Measurements from ENCODE around the gene TTC3. TPM values are rescaled to one million over a fixed set of nuclear protein-coding genes. Genes with fewer than 3 reads are reported as not detected.

Gene TTC3
- polyA plus RNA-seq, 4 donors: 18.6 to 106 (median 29.0) TPM

GRCh38 chr21:37153935-37154350 lies 80.9 kb downstream of the TTC3 start:
- FAIRE-seq (no peak), DNase-seq (peak; percentile 83 to 90)
- 10 to 58% (median 36%) methylated on average over 9 of the region's 9 CpGs for WGBS, 3 donors
- Histone ChIP-seq H3K4me1 (ENCODE audit: control insufficient read depth in 3 of 3, insufficient read depth in 2 of 3, low read depth in 1 of 3, low read length in 2 of 3) (peaks cover 0 to 12% (median 0%) of the 10 kb centered on the region in 3 donors), H3K27ac (ENCODE audit: low read depth in 1 of 3, low read length in 2 of 3) (peak overlapping the region; percentile 53 to 87 (median 74)), H3K4me3 (ENCODE audit: low read depth in 1 of 3, low read length in 3 of 3) (no peak overlapping the region), H3K27me3 (ENCODE audit: control insufficient read depth in 3 of 3, insufficient read depth in 3 of 3, low read length in 3 of 3) (no peaks in the 10 kb centered on the region), H3K9me3 (ENCODE audit: control insufficient read depth in 2 of 2, insufficient read depth in 1 of 2, low read depth in 1 of 2, low read length in 1 of 2) (no peaks in the 10 kb centered on the region), H3K36me3 (ENCODE audit: control insufficient read depth in 3 of 3, insufficient read depth in 2 of 3, low read depth in 1 of 3, low read length in 3 of 3) (peaks cover 2 to 10% (median 7%) of the 10 kb centered on the region in 3 donors)

GRCh38 chr21:37155186-37155585 lies 82.1 kb downstream of the TTC3 start:
- H3K27me3 ChIP-seq (ENCODE audit: control insufficient read depth in 3 of 3, insufficient read depth in 3 of 3, low read length in 3 of 3): no peaks in the 10 kb centered on the region
- FAIRE-seq (no peak), DNase-seq (no peak)
- H3K36me3 ChIP-seq (ENCODE audit: control insufficient read depth in 3 of 3, insufficient read depth in 2 of 3, low read depth in 1 of 3, low read length in 3 of 3): peaks cover 0 to 12% (median 9%) of the 10 kb centered on the region in 3 donors
- H3K4me3 ChIP-seq (ENCODE audit: low read depth in 1 of 3, low read length in 3 of 3): no peak overlapping the region
- H3K27ac ChIP-seq (ENCODE audit: low read depth in 1 of 3, low read length in 2 of 3): no peak overlapping the region
- 68 to 73% (median 71%) methylated on average over 3 of the region's 3 CpGs for WGBS, 3 donors
- peaks cover 0 to 12% (median 0%) of the 10 kb centered on the region in 3 donors for H3K4me1 ChIP-seq (ENCODE audit: control insufficient read depth in 3 of 3, insufficient read depth in 2 of 3, low read depth in 1 of 3, low read length in 2 of 3)
- no peaks in the 10 kb centered on the region for H3K9me3 ChIP-seq (ENCODE audit: control insufficient read depth in 2 of 2, insufficient read depth in 1 of 2, low read depth in 1 of 2, low read length in 1 of 2)

GRCh38 chr21:37157938-37158337 lies 84.9 kb downstream of the TTC3 start:
- H3K9me3 ChIP-seq (ENCODE audit: control insufficient read depth in 2 of 2, insufficient read depth in 1 of 2, low read depth in 1 of 2, low read length in 1 of 2): no peaks in the 10 kb centered on the region
- H3K4me1 ChIP-seq (ENCODE audit: control insufficient read depth in 3 of 3, insufficient read depth in 2 of 3, low read depth in 1 of 3, low read length in 2 of 3): peaks cover 0 to 12% (median 0%) of the 10 kb centered on the region in 3 donors
- 42 to 61% (median 56%) methylated on average over 3 of the region's 3 CpGs for WGBS, 3 donors
- peaks cover 0 to 17% (median 16%) of the 10 kb centered on the region in 3 donors for H3K36me3 ChIP-seq (ENCODE audit: control insufficient read depth in 3 of 3, insufficient read depth in 2 of 3, low read depth in 1 of 3, low read length in 3 of 3)
- H3K27me3 ChIP-seq (ENCODE audit: control insufficient read depth in 3 of 3, insufficient read depth in 3 of 3, low read length in 3 of 3): no peaks in the 10 kb centered on the region
- H3K27ac ChIP-seq (ENCODE audit: low read depth in 1 of 3, low read length in 2 of 3): no peak overlapping the region
- no peak overlapping the region for H3K4me3 ChIP-seq (ENCODE audit: low read depth in 1 of 3, low read length in 3 of 3)
- no peak for DNase-seq
- FAIRE-seq: no peak

GRCh38 chr21:37159053-37159776 lies 86.2 kb downstream of the TTC3 start:
- peaks cover 0 to 18% (median 18%) of the 10 kb centered on the region in 3 donors for H3K36me3 ChIP-seq (ENCODE audit: control insufficient read depth in 3 of 3, insufficient read depth in 2 of 3, low read depth in 1 of 3, low read length in 3 of 3)
- H3K27me3 ChIP-seq (ENCODE audit: control insufficient read depth in 3 of 3, insufficient read depth in 3 of 3, low read length in 3 of 3): no peaks in the 10 kb centered on the region
- FAIRE-seq (no peak), DNase-seq (peak in 1 of 2 donors; percentile 28)
- H3K4me3 ChIP-seq (ENCODE audit: low read depth in 1 of 3, low read length in 3 of 3): no peak overlapping the region
- peak overlapping the region in 2 of 3 donors; percentile 9 to 44 for H3K27ac ChIP-seq (ENCODE audit: low read depth in 1 of 3, low read length in 2 of 3)
- WGBS, 3 donors: 72 to 86% (median 79%) methylated on average over 8 of the region's 8 CpGs
- no peaks in the 10 kb centered on the region for H3K9me3 ChIP-seq (ENCODE audit: control insufficient read depth in 2 of 2, insufficient read depth in 1 of 2, low read depth in 1 of 2, low read length in 1 of 2)
- H3K4me1 ChIP-seq (ENCODE audit: control insufficient read depth in 3 of 3, insufficient read depth in 2 of 3, low read depth in 1 of 3, low read length in 2 of 3): peaks cover 0 to 3% (median 0%) of the 10 kb centered on the region in 3 donors

- Histone ChIP-seq H3K9me3 (ENCODE audit: control insufficient read depth in 2 of 2, insufficient read depth in 1 of 2, low read depth in 1 of 2, low read length in 1 of 2) (no peaks in the 10 kb centered on the region), H3K4me3 (ENCODE audit: low read depth in 1 of 3, low read length in 3 of 3) (no peak overlapping the region), H3K4me1 (ENCODE audit: control insufficient read depth in 3 of 3, insufficient read depth in 2 of 3, low read depth in 1 of 3, low read length in 2 of 3) (no peaks in the 10 kb centered on the region), H3K27ac (ENCODE audit: low read depth in 1 of 3, low read length in 2 of 3) (peak overlapping the region in 1 of 3 donors; percentile 38), H3K27me3 (ENCODE audit: control insufficient read depth in 3 of 3, insufficient read depth in 3 of 3, low read length in 3 of 3) (no peaks in the 10 kb centered on the region), H3K36me3 (ENCODE audit: control insufficient read depth in 3 of 3, insufficient read depth in 2 of 3, low read depth in 1 of 3, low read length in 3 of 3) (peaks cover 0 to 18% (median 16%) of the 10 kb centered on the region in 3 donors)
- DNase-seq (no peak), FAIRE-seq (peak; percentile 33)
- WGBS, 3 donors: 62 to 75% (median 68%) methylated on average over 1 of the region's 1 CpG
Observed at GRCh38 chr21:37159949-37160348, 86.9 kb downstream of the TTC3 start.

GRCh38 chr21:37164742-37165141 lies 91.7 kb downstream of the TTC3 start:
- Histone ChIP-seq H3K4me1 (ENCODE audit: control insufficient read depth in 3 of 3, insufficient read depth in 2 of 3, low read depth in 1 of 3, low read length in 2 of 3) (no peaks in the 10 kb centered on the region), H3K27ac (ENCODE audit: low read depth in 1 of 3, low read length in 2 of 3) (no peak overlapping the region), H3K9me3 (ENCODE audit: control insufficient read depth in 2 of 2, insufficient read depth in 1 of 2, low read depth in 1 of 2, low read length in 1 of 2) (no peaks in the 10 kb centered on the region), H3K27me3 (ENCODE audit: control insufficient read depth in 3 of 3, insufficient read depth in 3 of 3, low read length in 3 of 3) (no peaks in the 10 kb centered on the region), H3K4me3 (ENCODE audit: low read depth in 1 of 3, low read length in 3 of 3) (no peak overlapping the region), H3K36me3 (ENCODE audit: control insufficient read depth in 3 of 3, insufficient read depth in 2 of 3, low read depth in 1 of 3, low read length in 3 of 3) (peaks cover 2 to 22% (median 8%) of the 10 kb centered on the region in 3 donors)
- no peak for FAIRE-seq
- no peak for DNase-seq

GRCh38 chr21:37165586-37165985 lies 92.5 kb downstream of the TTC3 start:
- Histone ChIP-seq H3K4me3 (ENCODE audit: low read depth in 1 of 3, low read length in 3 of 3) (no peak overlapping the region), H3K9me3 (ENCODE audit: control insufficient read depth in 2 of 2, insufficient read depth in 1 of 2, low read depth in 1 of 2, low read length in 1 of 2) (no peaks in the 10 kb centered on the region), H3K36me3 (ENCODE audit: control insufficient read depth in 3 of 3, insufficient read depth in 2 of 3, low read depth in 1 of 3, low read length in 3 of 3) (peaks cover 2 to 22% (median 8%) of the 10 kb centered on the region in 3 donors), H3K27ac (ENCODE audit: low read depth in 1 of 3, low read length in 2 of 3) (no peak overlapping the region), H3K4me1 (ENCODE audit: control insufficient read depth in 3 of 3, insufficient read depth in 2 of 3, low read depth in 1 of 3, low read length in 2 of 3) (no peaks in the 10 kb centered on the region), H3K27me3 (ENCODE audit: control insufficient read depth in 3 of 3, insufficient read depth in 3 of 3, low read length in 3 of 3) (no peaks in the 10 kb centered on the region)
- FAIRE-seq: no peak
- no peak for DNase-seq
- 75 to 78% (median 76%) methylated on average over 4 of the region's 4 CpGs for WGBS, 3 donors

- no peaks in the 10 kb centered on the region for H3K4me1 ChIP-seq (ENCODE audit: control insufficient read depth in 3 of 3, insufficient read depth in 2 of 3, low read depth in 1 of 3, low read length in 2 of 3)
- no peak for FAIRE-seq
- H3K4me3 ChIP-seq (ENCODE audit: low read depth in 1 of 3, low read length in 3 of 3): no peak overlapping the region
- peak; percentile 20 to 55 for DNase-seq
- H3K36me3 ChIP-seq (ENCODE audit: control insufficient read depth in 3 of 3, insufficient read depth in 2 of 3, low read depth in 1 of 3, low read length in 3 of 3): peaks cover 2 to 17% (median 5%) of the 10 kb centered on the region in 3 donors
- WGBS, 3 donors: 34 to 63% (median 34%) methylated on average over 3 of the region's 3 CpGs
- no peaks in the 10 kb centered on the region for H3K27me3 ChIP-seq (ENCODE audit: control insufficient read depth in 3 of 3, insufficient read depth in 3 of 3, low read length in 3 of 3)
- H3K9me3 ChIP-seq (ENCODE audit: control insufficient read depth in 2 of 2, insufficient read depth in 1 of 2, low read depth in 1 of 2, low read length in 1 of 2): no peaks in the 10 kb centered on the region
- no peak overlapping the region for H3K27ac ChIP-seq (ENCODE audit: low read depth in 1 of 3, low read length in 2 of 3)
Observed at GRCh38 chr21:37166733-37167132, 93.7 kb downstream of the TTC3 start.

Data from small intestine (tissue), 7 donors.